Measurements from ENCODE around the gene RPS3.
A peak's percentile ranks its signal among the peaks of the same experiment; 100 is the strongest.
"Not testable (repeated sequence)": the region's sequence is repeated elsewhere in the genome, so short reads cannot be mapped to it uniquely, and the experiment has no call there.

The RPS3 gene

DNA sequence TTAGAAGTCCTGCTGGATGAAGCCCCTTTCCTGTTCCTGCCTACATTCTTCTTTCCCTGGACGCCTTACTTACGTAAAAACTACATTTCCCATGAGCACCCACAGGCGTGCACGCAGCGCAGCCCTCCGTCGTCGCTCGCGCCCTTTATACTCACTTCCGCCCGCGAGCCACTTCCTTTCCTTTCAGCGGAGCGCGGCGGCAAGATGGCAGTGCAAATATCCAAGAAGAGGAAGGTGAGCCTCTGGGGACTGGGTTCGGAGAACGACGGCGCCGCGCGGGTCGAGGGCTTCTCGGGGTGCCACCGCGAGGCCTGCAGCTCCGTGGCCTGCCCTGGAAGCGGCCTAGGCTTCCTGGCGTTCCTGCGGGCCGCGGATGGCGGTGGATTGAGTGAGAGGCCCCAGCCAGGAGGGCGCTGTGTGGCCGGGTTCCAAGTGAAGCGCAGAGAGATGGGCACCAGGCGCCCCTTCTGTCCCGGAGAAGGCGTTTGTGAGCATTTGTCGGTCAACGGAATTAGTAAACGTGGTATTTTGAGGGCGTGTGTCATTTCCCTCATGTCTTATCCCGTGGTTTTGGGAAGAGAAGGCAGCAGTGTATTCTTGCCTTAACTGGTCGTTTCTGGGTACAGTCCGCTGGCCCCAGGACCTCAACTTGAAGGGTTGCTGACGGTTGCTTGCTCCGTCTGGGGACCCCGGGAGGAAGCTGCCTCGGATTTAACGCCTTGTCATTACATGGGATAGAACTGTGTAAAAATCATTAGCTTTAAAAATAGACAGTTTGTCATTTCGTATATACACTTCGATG, at the start of gene RPS3:
TSS of gene RPS3 (plus strand) at position 175 of the 802 bp plus-strand sequence. CDS start at position 205, 30 bp downstream.
- peak; percentile 98 for DNase-seq

DNA sequence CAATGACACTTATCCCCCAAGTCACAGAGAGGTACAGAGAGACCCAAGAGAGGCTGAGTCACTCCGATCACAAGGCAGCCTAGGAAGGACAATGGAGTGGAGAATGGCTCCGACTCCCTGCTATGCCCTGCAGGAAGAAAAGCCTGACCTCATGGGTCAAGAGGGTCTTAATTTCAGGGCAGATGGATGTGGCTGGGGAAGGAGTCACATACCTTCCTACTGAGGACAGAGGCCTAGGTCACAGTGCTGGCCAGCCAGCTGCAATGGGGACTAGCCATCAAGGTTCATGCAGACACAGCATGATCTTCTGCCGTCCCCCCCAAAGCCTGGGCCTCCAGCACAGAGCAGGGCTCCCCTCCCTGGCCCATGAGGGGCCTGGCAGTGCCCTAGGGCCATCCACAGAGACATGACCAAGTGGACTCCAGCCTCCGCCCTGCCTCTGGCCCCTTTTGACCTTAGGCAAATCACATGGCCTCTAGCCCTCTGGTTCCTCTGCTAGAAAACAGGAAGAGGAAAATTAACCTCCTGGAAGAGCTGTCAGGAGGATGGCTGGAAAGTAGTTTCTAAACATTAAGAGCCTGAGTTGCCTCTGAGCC, 49.7 kb upstream of the RPS3 start:
- DNase-seq = no peak

DNA sequence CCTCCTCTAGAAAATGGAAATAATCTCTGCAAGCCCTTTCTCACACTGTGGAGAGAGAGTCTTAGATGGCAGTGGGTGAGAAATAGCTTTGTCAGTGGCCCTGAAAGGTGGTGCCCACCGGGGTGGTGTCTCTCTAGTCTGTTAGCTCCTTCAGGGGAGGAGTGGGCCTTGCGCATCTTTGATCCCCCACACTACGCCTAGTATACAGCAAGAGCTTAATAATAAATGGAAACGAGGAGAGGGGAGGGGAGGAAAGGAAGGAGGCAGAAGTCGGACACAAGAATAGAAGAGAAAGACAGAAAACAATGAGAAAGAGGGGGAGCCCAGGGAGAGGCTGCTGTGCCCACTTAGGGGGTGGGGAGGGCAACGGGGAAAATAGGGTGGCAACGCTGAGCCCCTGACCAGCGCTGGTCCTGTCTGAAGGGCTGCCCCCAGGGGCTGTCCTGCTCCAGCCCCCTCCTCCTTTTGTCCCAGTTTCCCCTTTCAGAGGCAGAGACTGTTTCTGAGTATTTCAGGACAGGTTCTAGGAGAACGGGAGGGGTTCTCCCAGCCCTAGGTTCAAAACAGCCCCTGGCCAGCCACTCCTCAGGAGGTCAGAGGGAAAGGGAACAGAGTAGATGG, 49.1 kb upstream of the RPS3 start:
- DNase-seq = no peak

DNA sequence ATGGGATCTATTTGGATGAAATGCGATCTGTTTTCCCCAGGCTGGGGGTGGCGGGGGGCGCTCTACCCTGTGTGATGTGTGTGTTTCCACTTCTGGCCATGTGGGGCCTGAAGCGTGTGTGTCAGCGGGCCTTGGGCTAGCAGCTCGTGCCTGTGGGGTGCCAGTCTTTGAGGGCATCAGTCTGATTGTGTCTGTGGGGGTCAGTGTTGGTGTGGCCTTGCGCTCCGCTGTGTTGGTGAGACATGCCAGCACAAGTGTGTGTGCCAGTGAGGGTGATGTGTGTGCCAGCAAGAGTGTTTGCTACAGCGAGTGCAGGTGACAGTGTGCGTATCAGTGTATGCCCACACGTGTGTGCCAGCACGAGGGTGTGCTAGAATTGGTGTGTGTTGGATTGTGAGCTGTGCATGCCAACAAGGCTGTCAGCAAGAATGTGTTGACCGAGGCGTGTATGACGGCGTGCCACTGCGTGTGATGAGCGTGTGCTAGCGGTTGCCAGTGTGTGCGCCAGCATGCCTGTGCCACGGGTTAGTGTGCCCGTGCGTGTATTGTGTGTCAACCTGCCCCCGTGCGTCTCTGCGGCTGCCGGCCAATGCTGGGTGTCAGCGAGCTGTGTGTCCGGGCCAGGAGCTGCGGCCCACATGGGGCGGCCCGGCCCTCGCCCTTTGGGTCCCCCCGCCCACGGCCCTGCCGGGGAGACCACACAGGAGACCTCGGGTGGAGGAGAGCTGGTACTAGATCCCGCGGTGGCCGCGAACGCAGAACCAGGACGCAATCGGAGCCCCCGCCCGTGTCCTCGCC, 48.4 kb upstream of the RPS3 start:
- DNase-seq = peak; percentile 81

DNA sequence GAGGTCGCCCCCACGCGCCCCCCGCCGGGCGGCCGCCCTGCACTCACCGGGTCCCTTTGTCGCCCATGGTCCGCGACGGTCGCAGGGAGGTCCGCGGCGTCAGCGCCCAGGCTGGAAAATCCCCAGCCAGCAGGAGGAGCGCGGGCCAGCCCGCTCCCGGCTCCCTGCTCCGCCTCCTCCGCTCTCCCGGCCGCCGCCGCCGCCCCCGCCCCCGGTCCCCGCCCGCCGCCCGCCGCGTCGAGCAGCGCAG, 47.9 kb upstream of the RPS3 start, which contains the start of gene ARRB1:
TSS of gene ARRB1 (minus strand) at position 121 of the 250 bp plus-strand sequence. CDS start at position 67, 54 bp downstream.
- DNase-seq = no peak

DNA sequence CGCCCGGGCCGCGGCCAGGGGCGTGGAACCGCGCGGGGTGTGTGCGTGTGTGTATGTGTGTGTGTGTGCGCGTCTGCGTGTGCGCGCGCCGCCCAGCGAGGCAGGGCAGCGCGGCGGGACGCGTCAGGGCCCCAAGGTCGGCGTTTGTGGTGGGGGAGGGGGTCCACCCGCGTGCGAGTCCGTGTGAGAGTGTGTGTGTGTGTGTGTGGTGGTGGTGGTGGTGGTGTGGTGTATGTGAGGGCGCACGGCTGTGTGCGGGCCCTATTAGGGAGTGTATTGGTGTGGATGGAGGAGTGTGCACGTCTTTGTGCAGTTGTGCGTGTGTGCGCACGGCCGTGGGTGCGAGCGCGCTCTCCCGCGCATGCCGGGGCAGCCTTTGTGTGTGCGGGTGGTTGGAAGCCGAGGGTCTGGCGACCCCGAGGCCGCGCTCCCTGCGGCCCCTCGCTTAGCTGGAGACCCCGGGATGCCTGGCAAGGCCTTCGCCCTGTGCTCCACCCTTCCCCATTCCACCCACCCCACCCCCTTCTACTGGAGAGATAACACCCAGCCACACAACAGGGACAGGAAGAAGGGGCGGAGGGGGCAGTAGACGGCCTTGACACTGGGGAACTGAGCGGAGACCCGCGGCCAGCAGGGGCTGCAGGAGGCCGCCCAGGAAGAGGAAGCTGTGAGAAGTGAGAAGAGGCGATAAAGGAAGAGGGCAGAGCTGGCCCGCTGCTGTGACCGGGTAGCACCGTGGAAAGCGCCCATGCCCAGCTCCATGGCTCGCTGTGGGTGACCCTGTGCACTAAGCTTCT, 47.3 kb upstream of the RPS3 start:
- peak; percentile 85 for DNase-seq

DNA sequence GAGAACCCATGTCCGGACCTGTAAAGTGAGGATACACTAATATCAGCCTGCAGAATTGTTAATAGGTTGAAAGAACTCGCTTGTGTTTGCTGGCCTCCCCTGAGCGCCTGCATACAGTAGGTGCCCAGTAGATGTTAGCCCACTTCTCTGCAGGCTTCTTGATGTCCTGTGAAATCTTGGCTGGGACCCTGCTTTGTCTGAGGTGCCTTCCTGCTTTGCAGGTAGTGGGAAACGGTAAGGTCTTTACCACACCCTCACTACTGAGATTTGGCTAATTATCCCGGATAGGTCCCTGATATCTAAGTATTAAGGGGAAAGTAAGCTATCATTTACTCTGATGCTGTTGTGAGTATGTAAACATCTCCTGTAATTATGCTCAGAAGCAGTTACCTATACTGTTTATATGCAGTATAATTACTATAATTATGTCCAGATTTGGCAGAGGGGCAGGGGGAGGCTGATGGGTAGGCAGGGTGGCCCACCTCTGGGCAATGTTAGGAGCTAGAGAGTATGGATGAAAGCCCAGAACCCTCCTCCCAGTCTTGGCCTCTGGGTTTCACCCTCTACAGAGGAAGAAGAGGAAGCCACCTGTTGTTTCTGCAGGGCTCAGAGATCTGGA, 46.6 kb upstream of the RPS3 start:
- DNase-seq = no peak

DNA sequence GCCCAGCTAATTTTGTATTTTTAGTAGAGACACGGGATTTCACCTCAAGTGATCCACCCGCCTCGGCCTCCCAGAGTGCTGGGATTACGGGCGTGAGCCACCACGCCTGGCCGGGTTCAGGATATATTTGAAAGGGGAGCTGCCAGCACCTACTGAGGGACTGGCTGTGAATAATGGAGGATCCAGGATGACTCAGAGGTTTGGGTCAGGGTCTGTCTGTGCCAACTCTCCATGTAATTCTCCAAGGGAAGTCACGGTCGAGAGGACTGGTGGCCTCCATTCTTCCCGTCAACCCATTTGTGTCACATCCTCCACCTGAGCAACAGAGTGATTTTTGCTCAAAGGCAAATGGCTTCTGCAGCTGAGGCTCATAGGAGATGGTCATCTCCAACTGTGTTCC, 44.3 kb upstream of the RPS3 start:
- no peak for DNase-seq

DNA sequence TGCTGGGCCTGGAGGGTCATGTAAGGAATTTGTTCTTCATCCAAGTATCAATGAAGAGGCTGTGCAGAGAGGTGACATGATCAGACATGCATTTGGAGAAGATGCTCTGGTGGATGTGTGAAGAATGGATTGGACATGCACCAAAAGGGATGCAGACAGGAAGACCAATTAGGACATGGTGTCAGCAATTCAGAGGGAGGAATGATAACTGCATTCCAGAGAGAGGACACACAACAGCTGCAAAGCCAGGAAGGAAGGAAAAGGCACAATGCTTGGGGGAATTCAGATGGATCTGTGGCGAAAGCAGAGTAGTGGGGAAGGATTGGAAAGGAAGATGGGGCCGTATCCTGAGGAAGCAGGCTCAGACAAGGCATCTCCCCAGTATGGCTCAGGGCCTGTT, 42.7 kb upstream of the RPS3 start:
- no peak for DNase-seq

DNA sequence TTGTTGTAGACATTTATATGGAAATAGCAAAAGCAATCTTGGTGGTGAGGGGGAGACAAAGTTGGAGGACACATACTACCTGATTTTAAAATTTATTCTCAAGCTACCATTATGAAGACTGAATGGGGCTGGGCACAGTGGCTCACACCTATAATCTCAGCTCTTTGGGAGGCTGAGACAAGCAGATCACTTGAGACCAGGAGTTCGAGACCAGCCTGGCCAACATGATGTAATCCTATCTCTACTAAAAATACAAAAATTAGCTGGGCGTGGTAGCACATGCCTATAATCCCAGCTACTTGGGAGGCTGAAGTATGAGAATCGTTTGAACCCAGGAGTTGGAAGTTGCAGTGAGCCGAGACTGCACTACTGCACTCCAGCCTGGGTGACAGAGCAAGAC, 37.0 kb upstream of the RPS3 start:
- not testable (repeated sequence) for DNase-seq

DNA sequence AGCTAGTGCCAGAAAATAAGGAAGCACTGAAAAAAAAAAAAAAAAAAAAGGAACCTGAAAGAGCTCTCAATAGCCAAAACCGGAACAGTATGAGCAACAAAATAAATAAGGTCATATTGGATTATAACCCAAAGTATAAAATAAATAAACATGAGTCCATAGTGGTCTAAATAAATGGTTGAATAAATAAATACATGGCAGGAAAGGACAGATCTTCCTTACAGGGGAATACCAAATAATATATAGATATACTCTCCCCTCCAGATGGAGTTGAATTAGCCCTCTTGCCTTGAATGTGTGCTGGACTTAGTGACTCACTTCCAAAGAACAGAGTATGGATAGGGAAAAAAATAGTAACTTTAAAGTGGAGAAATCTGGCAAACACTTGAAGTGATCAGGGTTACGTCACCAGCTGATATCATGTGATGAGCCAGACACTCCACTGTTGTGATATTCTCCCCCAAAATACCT, 33.6 kb upstream of the RPS3 start:
- DNase-seq = no peak

DNA sequence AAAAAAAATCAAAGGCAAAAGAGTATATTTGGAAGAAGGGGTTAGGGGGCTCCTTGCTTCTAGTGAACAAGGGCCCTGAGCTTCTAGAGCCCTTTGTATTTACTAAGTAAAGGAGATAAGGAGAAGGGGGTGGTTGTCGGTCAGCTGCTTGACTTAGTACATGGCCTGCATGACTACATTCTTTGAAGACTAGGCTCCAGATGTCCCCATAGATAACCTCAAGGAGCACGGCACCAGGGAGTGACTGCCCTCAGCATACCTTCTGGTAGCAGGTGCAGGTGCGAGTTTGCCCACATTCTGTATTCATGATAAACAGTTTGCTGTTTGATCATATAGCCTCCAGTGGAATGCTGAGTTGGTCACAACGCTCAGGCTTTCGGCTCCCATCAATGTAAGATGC, 32.5 kb upstream of the RPS3 start:
- not testable (repeated sequence) for DNase-seq

DNA sequence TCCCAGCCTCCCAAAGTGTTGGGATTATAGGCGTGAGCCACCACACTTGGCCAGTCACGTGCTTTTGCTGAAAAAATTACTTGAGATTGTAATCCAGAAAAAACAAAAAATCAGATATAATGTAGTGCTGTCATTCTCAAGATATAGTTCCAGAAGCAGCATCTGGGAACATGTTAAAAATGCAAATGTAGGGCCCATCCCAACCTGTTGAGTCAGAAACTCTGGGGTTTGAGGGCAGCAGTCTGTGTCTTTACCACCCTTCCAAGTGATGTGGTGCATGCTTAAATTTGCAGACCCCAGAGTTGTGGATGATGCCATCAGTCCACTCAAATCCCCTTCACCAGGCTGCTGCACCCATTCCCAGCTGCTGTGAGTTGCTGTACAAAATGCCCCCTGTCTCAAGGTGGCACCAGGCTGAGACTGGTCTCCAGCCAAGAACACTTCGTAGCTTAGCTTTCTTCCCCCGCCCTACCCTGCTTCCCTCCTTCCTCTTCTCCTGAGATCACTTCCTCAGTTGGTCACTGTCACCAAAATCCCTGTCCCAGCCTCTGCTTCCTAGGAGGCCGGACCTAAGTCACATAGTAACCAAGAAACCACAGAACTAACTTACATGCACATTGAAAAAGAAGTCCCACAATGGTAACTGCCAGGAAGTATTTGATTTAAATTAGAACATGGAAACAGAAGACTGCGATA, 29.6 kb upstream of the RPS3 start:
- DNase-seq = no peak

DNA sequence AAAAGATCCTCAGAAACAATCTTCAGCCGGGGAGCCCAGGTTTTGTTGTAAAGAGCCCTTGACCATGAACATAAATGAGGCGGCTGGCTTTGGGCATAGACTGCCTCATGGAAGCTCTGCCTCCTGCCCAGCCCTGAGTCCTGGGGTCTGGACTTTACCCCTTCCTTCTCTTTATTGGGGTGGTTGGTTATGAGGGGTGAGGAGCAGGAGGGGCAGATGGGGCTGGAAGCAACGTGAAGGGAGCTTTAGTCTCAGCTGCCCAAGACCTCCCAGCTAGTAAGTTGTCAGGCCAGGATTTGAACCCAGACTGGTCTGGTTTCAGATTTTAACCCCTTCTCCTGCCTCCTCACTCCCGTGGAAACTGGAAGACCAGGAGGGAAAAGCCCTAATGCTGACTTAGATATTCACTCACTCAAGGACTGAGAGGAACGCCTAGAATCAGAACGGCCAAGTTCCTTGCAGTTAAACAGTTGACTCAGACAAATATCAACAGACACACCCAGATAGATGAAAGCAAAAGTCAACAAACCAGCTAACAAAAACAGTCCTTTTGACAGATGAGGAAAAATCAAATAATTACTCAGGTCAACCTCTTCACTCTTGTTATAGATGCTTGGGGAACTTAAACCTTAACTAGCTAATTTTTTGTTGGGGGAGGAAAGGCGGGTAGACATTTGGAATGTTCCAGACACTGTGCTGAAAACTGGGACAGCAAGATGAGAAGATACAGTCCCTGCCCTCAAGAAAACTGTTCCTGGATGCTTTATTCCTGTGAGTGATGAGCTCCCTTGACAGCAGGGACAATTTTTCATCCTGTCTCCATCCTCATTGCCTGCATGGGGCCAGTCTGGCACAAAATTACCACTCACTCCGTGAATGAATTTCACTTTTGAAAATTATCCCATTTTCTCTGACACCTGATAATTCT, 27.1 kb upstream of the RPS3 start:
- DNase-seq = no peak

DNA sequence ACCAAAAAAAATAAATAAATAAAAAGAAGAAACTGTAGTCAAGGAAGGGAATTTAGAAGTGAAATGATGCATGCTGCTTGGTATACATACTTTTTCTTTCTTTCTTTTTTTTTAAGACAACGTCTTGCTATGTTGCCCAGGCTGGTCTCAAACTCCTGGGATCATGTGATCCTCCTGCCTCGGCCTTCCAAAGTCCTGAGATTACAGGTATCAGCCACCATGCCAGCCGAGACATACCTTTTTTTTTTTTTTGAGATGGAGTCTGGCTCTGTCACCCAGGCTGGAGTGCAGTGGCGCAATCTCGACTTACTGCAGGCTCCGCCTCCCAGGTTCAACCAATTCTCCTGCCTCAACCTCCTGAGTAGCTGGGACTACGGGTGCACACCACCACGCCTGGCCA, 26.1 kb upstream of the RPS3 start:
- no peak for DNase-seq

DNA sequence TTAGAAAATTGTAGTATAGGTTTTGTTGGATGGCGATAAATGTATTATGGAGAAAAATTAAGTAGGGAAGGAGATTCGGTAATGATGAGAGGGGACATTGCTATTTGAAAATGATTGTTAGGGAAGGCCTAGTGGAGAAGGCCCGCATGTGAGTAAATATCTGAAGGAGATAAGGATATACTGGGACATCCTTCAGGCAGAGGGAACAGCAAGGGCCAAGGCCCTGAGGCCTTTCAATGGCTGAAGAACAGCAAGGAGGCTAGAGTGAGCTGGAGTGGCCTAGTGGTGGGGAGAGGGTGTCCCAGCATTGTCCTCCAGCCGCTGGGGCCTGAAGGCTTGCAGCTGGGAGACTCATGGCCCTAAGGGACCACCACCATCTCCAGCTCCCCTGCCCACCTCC, 24.7 kb upstream of the RPS3 start:
- no peak for DNase-seq

DNA sequence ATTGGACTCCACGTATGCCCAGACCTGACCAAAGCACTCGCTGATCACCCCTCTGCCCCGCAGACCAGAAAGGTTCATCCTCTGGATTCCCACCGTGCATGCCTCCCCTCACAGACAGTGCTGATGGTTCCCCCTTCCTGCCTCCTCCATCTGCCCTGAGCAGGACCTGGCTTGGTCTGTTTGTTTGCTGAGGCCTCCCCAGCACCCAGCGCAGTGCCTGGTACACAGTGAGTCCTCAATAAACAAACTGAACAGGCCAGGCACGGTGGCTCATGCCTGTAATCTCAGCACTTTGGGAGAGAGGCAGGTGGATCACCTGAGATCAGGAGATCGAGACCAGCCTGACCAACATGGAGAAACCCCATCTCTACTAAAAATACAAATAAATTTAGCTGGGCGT, 23.7 kb upstream of the RPS3 start:
- no peak for DNase-seq

DNA sequence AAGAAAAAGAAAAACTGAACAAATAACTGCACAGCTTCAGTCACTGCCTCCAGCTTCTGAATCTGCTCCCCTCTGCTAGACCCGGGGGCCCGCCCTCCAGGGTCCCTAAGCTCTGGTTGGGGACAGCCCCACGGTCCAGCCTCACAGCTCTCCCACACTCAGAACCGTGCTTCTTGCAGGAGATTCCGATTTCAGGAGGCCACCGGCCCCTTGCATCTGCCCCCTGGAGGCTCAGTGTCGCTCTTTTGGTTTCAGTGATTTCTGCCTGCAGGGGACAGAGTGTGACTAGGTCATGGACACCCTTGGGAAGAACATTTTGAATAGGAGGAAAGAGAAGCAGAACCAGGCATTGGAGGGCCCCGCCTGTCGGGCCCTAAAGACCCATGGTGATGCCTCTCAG, 23.1 kb upstream of the RPS3 start:
- DNase-seq = no peak

DNA sequence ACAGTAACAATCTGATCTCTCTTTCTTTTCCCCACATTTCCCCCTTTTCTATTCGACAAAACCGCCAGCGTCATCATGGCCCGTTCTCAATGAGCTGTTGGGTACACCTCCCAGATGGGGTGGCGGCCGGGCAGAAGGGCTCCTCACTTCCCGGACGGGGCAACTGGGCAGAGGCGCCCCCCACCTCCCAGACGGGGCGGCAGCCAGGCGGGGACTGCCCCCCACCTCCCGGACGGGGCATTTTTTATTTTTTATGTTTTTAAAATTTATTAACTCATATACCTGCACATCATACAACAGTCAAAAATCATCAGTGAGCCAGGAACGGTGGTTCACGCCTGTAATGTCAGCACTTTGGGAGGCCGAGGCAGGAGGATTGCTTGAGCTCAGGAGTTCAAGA, 20.5 kb upstream of the RPS3 start:
- DNase-seq = not testable (repeated sequence)

DNA sequence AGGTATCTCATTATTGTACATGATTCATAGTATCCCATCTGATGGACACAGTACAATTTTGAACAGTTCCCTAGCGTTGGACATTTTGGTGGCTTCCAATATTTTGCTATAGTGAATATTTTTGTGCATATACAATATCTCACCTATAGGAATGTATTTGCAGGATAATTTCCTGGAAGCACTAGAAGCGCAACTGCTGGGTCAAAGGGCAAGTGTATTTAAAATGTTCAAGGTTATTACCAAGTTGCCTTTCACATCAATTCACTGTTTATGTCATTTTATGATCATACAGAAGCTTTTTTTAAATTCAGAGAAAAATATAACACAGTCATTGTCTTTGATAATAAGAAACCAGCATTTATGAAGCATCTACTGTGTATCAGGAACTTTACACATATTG, 19.1 kb upstream of the RPS3 start:
- no peak for DNase-seq
